Renal pelvis (tissue), 12 donors: ENCODE results near the gene CALM3. TPM values are rescaled to one million over a fixed set of nuclear protein-coding genes. Genes with fewer than 3 reads are reported as not detected.
"Not testable (repeated sequence)": the region's sequence is repeated elsewhere in the genome, so short reads cannot be mapped to it uniquely, and the experiment has no call there.

Experiments used
- DNase-seq: peaks from one replicate; pipeline ENCODE4 v3.0.0-alpha.2; 2013
- long read RNA-seq, 16 experiments: transcript quantifications; one replicate each; lab custom pipeline, GENCODE V29; 2026
- polyA plus RNA-seq, 3 donors: library from polyadenylated mRNA; unstranded; fragments of 120-200 nt; gene quantifications; one replicate each; pipeline ENCODE4 v1.2.1, GENCODE V29; 2013; ENCODE audit not compliant: insufficient read length in 3 of 3

CALM3 gene
- 100 to 1,000 TPM; 397 to 507 (median 417) TPM for polyA plus RNA-seq
- long read RNA-seq, donor 1, transcript CALM3-201 (6 exons, 2,289 nt) = major isoform, 148 of 238 reads
- long read RNA-seq, donor 1, partial matches to known transcripts = 73 of 238 reads
- long read RNA-seq, donor 1, other reads (novel, unspliced or antisense) = 12 of 238 reads
- long read RNA-seq, donor 2, transcript CALM3-201 (6 exons, 2,289 nt) = major isoform, 228 of 309 reads
- long read RNA-seq, donor 2, transcript CALM3-207 (4 exons, 721 nt) = minor isoform, 18 of 309 reads
- long read RNA-seq, donor 2, partial matches to known transcripts = 49 of 309 reads
- long read RNA-seq, donor 2, other reads (novel, unspliced or antisense) = 8 of 309 reads
- long read RNA-seq, donor 3, transcript CALM3-201 (6 exons, 2,289 nt) = major isoform, 175 of 240 reads
- long read RNA-seq, donor 3, transcript CALM3-207 (4 exons, 721 nt) = minor isoform, 11 of 240 reads
- long read RNA-seq, donor 3, partial matches to known transcripts = 38 of 240 reads
- long read RNA-seq, donor 3, other reads (novel, unspliced or antisense) = 14 of 240 reads
- long read RNA-seq, donor 4, transcript CALM3-201 (6 exons, 2,289 nt) = major isoform, 210 of 316 reads
- long read RNA-seq, donor 4, transcript CALM3-207 (4 exons, 721 nt) = minor isoform, 9 of 316 reads
- long read RNA-seq, donor 4, partial matches to known transcripts = 71 of 316 reads
- long read RNA-seq, donor 4, other reads (novel, unspliced or antisense) = 17 of 316 reads
- long read RNA-seq, donor 5, transcript CALM3-207 (4 exons, 721 nt) = minor isoform, 7 of 129 reads
- long read RNA-seq, donor 5, transcript CALM3-201 (6 exons, 2,289 nt) = major isoform, 111 of 129 reads
- long read RNA-seq, donor 5, partial matches to known transcripts = 9 of 129 reads
- long read RNA-seq, donor 5, other reads (novel, unspliced or antisense) = 0 of 129 reads
- long read RNA-seq, donor 6, transcript CALM3-207 (4 exons, 721 nt) = minor isoform, 6 of 145 reads
- long read RNA-seq, donor 6, transcript CALM3-201 (6 exons, 2,289 nt) = major isoform, 127 of 145 reads
- long read RNA-seq, donor 6, partial matches to known transcripts = 0 of 145 reads
- long read RNA-seq, donor 6, other reads (novel, unspliced or antisense) = 8 of 145 reads
- long read RNA-seq, donor 7, transcript CALM3-201 (6 exons, 2,289 nt) = major isoform, 244 of 340 reads
- long read RNA-seq, donor 7, transcript CALM3-207 (4 exons, 721 nt) = minor isoform, 13 of 340 reads
- long read RNA-seq, donor 7, partial matches to known transcripts = 62 of 340 reads
- long read RNA-seq, donor 7, other reads (novel, unspliced or antisense) = 16 of 340 reads
- long read RNA-seq, donor 8, transcript CALM3-207 (4 exons, 721 nt) = minor isoform, 8 of 143 reads
- long read RNA-seq, donor 8, transcript CALM3-201 (6 exons, 2,289 nt) = major isoform, 103 of 143 reads
- long read RNA-seq, donor 8, partial matches to known transcripts = 24 of 143 reads
- long read RNA-seq, donor 8, other reads (novel, unspliced or antisense) = 6 of 143 reads
- long read RNA-seq, donor 9, transcript CALM3-207 (4 exons, 721 nt) = minor isoform, 25 of 324 reads
- long read RNA-seq, donor 9, transcript CALM3-201 (6 exons, 2,289 nt) = major isoform, 220 of 324 reads
- long read RNA-seq, donor 9, partial matches to known transcripts = 52 of 324 reads
- long read RNA-seq, donor 9, other reads (novel, unspliced or antisense) = 22 of 324 reads
- long read RNA-seq, donor 10, transcript CALM3-207 (4 exons, 721 nt) = minor isoform, 15 of 231 reads
- long read RNA-seq, donor 10, transcript CALM3-201 (6 exons, 2,289 nt) = major isoform, 163 of 231 reads
- long read RNA-seq, donor 10, partial matches to known transcripts = 46 of 231 reads
- long read RNA-seq, donor 10, other reads (novel, unspliced or antisense) = 0 of 231 reads
- long read RNA-seq, donor 11, transcript CALM3-207 (4 exons, 721 nt) = minor isoform, 15 of 171 reads
- long read RNA-seq, donor 11, transcript CALM3-201 (6 exons, 2,289 nt) = major isoform, 114 of 171 reads
- long read RNA-seq, donor 11, partial matches to known transcripts = 24 of 171 reads
- long read RNA-seq, donor 11, other reads (novel, unspliced or antisense) = 12 of 171 reads
- long read RNA-seq, donor 12, transcript CALM3-207 (4 exons, 721 nt) = minor isoform, 14 of 293 reads
- long read RNA-seq, donor 12, transcript CALM3-201 (6 exons, 2,289 nt) = major isoform, 224 of 293 reads
- long read RNA-seq, donor 12, partial matches to known transcripts = 33 of 293 reads
- long read RNA-seq, donor 12, other reads (novel, unspliced or antisense) = 16 of 293 reads
- long read RNA-seq, donor 13, transcript CALM3-201 (6 exons, 2,289 nt) = major isoform, 74 of 120 reads
- long read RNA-seq, donor 13, transcript CALM3-207 (4 exons, 721 nt) = minor isoform, 9 of 120 reads
- long read RNA-seq, donor 13, partial matches to known transcripts = 36 of 120 reads
- long read RNA-seq, donor 13, other reads (novel, unspliced or antisense) = 0 of 120 reads
- long read RNA-seq, donor 14 = 0 reads
- long read RNA-seq, donor 15, transcript CALM3-207 (4 exons, 721 nt) = minor isoform, 13 of 589 reads
- long read RNA-seq, donor 15, transcript CALM3-201 (6 exons, 2,289 nt) = major isoform, 235 of 589 reads
- long read RNA-seq, donor 15, transcript CALM3-213 (2 exons, 590 nt) = minor isoform, 5 of 589 reads
- long read RNA-seq, donor 15, partial matches to known transcripts = 309 of 589 reads
- long read RNA-seq, donor 15, other reads (novel, unspliced or antisense) = 21 of 589 reads
- long read RNA-seq, donor 16, transcript CALM3-207 (4 exons, 721 nt) = minor isoform, 18 of 308 reads
- long read RNA-seq, donor 16, transcript CALM3-201 (6 exons, 2,289 nt) = major isoform, 226 of 308 reads
- long read RNA-seq, donor 16, partial matches to known transcripts = 45 of 308 reads
- long read RNA-seq, donor 16, other reads (novel, unspliced or antisense) = 16 of 308 reads

DNA sequence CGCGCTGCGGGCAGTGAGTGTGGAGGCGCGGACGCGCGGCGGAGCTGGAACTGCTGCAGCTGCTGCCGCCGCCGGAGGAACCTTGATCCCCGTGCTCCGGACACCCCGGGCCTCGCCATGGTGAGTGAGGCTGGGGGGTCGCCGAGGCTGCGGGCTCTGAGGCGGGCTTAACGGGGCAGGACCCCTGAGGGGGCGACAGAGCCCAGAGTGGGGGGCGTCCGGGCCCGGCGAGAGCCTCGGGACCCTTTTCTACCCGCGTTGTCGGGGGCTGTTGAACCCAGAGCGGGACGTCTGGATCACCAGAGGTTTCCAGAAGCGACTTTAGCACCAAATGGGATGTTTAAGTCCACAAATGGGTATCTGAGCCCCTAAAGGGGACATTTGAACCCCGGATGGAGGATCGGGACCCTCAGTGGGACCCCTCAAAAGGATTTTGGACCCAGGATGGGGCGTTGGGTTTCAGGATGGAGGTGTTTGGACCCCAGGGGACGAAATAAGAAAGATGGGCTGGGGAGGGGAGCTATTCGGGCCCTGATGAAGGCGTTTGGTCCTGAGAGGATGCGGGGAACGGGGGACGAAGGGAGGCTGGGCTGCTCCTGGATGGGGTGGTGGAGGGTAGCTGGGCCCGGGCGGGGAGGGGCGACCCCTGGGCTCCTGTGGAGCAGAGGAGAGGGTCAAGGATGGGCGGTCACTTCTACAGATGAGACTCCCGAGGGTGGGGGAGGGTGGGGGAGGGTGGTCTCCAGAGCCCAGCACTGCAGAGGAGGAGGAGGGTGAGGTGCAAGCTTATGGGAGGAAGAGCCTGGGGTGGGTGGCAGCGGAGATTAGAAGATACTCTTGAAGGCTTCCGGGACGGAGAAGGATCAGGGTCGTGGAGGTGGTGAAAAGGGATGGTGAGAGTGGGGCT is at the start of gene CALM3:
Gene CALM3, plus strand, starts transcription at position 13 of the 907 bp plus-strand sequence. Its CDS starts 105 bp downstream, at position 118.
- no peak for DNase-seq

DNA sequence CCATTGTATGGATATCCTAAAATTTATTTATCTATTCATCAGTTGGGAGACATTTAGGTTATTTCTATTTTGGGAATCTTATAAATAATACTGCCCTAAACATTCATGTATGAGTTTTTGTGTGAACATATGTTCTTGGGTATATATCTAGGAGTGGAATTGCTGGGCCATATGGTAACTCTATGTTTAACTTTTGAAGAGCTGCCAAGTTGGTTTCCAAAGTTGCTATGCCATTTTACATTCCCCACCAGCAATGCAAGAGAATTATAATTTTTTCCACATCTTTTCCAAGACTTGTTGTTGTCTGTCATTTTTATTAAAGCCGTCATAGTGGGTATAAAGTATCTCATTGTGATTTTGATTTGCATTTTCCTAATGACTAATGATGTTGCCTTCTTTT is 48.2 kb upstream of the CALM3 start:
- no peak for DNase-seq

DNA sequence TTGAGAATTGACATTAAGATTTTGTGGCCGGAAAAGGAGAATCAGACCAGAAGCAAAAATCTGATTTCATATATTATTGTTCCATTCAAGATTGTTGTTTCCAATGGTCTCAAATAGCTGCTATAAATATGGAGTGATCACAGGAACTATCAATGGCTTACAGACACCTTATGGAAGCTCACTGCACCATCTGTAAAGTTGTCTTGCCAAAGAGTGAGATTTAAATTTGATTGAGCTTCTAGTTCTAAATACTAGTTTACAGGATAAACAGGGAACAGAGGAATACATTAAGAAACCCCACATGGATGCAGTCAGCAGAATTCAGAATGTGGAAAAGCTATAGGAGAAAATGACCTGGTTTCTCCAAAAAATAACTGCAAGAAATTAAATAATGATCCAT is 47.0 kb upstream of the CALM3 start:
- no peak for DNase-seq

DNA sequence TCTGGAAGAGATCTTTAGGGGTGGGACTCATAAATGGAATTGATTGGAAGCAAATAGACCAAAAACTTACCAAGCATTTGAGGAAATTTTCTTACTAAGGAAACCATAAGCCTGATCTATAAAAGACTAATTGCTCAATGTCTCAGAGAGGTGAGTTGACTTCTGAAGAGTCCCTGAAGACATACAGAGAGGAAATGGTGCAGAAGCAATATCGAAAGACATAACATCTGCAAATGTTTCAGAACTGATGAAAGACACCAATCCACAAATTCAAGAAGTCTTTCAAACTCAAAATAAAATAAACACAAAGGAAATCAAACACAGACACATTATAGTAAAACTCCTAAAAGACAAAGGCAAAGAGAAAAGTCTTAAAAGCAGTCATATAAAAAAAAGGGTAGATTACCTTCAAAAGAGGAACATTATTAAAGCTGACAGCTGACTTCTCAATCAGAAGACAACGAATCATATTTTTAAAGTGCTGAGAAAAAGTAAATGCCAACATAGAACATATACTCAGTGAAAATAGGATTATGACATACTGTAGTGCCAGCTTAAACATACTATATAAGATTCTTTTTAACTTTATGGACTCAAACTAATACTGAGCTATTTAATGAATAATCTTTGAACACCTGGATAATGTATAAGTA is 45.4 kb upstream of the CALM3 start:
- no peak for DNase-seq

DNA sequence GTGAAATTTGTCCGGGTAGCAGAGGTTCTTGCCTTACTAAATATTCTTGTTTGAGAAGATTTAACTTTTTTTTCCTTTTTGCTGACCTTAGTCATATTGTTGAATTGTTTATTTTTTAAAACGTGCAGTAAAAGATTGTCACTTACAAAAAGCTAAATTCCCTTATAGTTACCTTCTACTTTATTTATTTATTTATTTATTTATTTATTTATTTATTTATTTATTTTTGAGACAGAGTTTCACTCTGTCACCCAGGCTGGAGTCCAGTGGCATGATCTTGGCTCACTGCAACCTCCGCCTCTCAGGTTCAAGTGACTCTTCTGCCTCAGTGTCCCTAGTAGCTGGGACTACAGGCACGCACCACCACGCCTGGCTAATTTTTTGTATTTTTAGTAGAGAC is 44.7 kb upstream of the CALM3 start:
- DNase-seq = not testable (repeated sequence)

DNA sequence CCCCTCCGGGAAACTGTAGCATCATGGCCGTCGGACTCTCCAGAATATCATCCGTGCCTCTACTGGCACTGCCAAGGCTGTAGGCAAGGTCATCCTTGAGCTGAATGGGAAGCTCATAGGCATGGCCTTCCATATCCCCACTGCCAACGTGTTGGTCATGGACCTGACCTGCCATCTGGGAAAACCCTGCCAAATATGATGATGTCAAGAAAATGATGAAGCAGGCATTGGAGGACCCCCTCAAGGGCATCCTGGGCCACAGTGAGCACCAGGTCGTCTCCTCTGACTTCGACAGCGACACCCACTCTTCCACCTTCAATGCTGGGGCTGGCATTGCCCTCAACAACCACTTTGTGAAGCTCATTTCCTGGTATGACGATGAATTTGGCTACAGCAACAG is 41.9 kb upstream of the CALM3 start:
- DNase-seq = no peak

DNA sequence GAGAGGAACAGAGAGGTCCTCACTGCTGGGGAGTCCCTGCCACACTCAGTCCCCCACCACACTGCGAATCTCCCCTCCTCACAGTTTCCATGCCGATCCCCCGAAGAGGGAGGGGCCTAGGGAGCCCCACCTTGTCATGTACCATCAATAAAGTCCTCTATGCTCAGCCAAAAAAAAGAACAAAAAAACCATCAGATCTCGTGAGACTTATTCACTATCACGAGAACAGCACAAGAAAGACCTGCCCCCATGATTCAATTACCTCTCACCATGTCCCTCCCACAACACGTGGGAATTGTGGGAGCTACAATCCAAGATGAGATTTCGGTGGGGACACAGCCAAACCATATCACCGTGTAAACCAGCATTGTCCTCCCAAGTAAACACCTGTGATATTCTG is 41.5 kb upstream of the CALM3 start:
- DNase-seq = not testable (repeated sequence)

DNA sequence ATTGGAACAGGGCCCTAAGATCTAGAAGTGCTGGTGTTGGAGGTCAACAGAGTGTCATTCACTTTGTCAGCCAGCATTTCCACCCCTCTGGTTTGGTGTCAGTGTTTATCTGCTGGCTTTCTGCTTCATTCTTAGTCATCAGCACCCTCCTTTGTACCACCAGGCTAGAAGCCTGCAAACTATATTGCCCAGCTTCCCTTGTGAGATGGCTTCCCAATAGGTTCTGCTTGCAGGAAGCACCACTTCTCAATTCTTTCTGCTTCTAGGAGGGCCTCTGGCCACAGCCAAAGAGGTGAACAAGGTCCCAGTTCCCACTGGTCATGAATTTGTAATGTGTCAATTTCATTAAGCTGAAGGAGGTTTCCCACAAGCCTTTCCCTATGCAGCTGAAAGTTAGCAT is 36.4 kb upstream of the CALM3 start:
- DNase-seq = no peak

DNA sequence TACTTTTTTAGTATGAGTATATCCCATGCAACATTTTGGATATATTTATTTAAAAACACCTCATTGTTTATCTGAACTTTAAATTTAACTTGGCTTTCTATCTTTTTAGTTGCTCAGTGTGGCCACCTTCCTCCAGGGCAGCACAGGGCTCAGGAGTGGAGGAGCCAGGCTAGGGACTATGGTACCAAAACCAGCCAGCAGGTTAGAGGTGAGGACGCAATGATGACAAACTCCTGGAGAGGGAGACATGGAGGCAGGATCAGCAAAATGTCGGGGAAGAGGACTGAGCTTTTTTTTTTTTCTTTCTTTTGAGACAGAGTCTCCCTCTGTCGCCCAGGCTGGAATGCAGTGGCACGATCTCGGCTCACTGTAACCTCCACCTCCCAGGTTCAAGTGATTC is 29.6 kb upstream of the CALM3 start:
- no peak for DNase-seq

DNA sequence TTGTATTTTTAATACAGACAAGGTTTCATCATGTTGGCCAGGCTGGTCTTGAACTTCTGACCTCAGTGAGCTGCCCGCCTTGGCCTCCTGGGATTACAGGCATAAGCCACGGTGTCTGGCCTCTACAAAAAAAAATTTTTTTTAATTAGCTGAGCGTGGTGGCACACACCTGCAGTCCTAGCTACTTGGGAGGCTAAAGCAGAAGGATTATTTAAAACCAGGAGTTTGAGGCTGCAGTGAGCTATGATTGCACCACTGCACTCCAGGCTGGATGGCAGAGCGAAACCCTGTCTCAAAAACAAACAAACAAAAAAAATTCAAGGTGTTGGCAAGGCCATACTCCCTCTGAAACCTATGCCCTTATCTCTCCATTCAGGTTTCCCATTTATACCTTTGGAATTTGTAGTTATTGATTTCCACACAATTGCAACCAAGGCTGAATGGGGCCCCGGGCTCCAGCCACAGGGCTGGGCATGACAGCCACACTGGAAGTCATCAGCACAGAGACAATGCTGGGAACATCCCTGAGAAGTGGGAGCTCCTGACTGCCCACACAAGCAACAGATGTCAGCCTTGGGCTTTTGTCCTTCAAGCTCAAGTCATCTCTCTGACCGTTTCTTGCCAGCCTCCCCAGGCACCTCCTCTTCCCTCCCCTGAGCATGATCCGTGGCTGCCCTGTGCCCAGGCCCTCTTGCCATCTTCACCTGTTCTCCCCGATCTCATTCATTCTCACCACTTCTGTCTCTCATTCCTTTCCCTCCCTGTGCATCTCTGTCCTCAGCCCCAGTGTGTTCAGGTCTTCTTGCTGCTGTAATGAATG is 27.2 kb upstream of the CALM3 start:
- DNase-seq = no peak

DNA sequence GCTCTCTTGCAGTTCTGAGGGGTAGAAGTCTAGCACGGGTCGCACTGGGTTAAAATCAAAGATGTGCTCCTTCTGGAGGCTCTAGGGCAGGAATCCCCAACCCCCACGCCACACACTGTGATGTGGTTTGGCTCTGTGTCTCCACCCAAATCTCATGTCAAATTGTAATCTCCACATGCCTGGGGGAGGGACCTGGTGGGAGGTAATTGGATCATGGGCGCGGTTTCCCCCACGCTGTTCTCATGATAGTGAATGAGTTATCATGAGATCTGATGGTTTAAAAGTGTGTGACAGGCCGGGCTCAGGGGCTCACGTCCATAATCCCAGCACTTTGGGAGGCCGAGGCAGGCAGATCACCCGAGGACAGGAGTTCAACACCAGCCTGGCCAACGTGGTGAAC is 26.6 kb upstream of the CALM3 start:
- no peak for DNase-seq

DNA sequence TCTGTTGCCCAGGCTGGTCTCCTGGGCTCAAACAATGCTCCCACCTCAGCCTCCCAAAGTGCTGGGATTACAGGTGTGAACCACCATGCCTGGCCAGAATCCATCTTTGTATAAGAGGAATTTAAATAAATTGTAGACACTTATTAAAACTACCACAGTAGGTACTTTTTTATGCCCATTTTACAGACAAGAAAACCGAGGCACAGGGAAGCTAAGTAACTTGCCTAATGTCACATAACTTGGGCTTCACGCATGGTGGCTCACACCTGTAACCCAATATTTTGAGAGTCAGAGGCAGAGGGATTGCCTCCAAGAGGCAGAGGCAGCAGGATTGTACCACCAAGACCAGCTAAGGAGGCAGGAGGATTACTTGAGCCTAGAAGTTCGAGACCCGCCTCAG is 22.7 kb upstream of the CALM3 start:
- no peak for DNase-seq

DNA sequence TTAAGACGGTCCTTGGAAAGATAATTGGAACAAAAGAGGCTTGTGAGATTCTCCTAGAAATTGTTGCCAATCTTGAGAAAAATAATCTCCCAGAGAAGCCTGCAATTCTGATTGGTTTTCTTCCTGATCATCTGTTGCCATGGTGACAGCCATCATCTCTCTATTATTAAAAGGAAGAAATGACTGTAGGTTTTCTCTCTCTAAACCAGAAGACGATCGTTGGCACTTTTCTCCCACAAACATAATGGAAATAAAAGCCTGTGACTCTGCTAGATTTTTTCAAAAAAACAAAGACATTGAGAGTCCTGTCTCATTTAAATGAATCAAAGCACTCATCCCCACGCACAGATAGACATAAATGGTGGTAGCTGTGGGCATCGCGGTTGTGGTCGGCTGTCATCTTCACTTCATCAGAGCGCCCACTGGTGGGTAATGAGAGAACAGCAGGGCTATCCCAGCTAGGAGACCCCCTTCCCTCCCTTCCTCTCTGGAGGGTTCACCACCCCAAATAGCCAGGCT is 21.7 kb upstream of the CALM3 start:
- DNase-seq = no peak

DNA sequence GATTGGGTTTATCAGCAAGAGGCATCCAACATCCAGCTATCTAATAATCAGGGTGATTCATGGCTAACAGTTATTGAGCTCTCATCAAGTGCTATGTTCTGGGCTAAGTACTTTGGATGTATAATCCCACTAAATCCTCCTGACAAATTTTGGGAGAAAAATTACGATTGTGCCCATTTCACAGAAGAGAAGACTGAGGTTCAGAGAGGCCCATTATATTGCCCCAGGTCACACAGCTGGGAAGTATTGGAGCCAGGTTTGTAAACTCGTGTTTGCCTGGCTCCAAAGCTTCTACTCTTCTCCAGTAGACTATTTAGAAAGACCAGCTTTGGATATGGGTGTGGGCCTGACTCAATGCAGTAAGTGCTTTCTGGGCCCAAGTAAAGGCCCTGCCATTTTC is 20.9 kb upstream of the CALM3 start:
- no peak for DNase-seq

DNA sequence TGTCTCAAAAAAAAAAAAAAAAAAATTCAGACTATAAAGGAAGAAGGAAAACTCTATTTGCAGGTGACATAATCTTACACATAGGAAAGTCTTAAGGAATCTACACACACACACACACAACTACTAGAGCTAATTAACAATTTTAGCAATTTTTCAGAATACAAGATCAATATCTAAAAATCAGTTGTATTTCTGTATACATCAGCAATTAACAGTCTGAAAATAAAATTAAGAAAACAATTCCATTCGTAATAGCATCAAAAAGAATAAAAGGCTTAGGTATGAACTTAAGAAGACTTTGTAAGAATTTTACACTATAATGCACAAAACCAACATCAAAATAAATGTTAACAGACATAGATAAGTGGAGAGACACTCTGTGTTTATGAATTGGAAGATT is 15.6 kb upstream of the CALM3 start:
- no peak for DNase-seq

DNA sequence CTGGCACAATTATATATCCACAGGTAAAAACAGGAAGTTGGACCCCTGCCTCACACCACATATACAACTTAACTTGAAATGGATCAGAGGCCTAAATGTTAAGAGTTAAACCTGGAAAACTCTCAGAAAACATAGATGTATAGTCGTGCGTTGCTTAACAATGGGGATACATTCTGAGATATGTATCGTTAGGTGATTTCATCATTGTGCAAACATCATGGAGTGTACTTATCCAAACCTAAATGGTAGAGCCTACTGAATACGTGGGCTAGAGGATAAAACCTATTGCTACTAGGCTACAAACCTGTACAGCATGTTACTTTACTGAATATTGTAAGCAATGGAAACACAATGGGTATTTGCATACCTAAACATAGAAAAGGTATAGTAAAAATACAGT is 14.8 kb upstream of the CALM3 start:
- no peak for DNase-seq
